Kidney epithelial cell (primary cell): ENCODE results near the gene TRPV5. TPM values are rescaled to one million over a fixed set of nuclear protein-coding genes. Genes with fewer than 3 reads are reported as not detected.

ENCODE experiments used
- DNase-seq: peaks from one replicate; pipeline ENCODE4 v3.0.0-alpha.2; 2010; ENCODE audit warnings: low read depth
- H3K27me3 ChIP-seq: 2 replicates; pipeline ENCODE4 v1.6.0; 2011; ENCODE audit warnings: low read length; ENCODE audit not compliant: control insufficient read depth, insufficient read depth
- H3K36me3 ChIP-seq: 2 replicates; pipeline ENCODE4 v1.5.1; 2011; ENCODE audit warnings: low read length; ENCODE audit not compliant: control insufficient read depth, insufficient read depth
- H3K4me3 ChIP-seq: 2 replicates; pipeline ENCODE4 v1.5.1; 2011; ENCODE audit warnings: low read depth, mild to moderate bottlenecking, control low read depth, low read length
- CTCF ChIP-seq: IDR thresholded peaks from 2 replicates; pipeline ENCODE4 v1.5.1; 2011; ENCODE audit warnings: mild to moderate bottlenecking, moderate library complexity, low read length, control low read depth, inconsistent platforms; ENCODE audit not compliant: insufficient read depth, poor library complexity, severe bottlenecking
- total RNA-seq: library from RNA; depleted of rRNA; stranded (reverse); fragments of >200 nt; gene quantifications from 2 replicates; pipeline ENCODE4 v1.2.3, GENCODE V29; 2015

The TRPV5 gene
- total RNA-seq, 1 donor from 2014 or later = not detected

GRCh38 chr7:142876991-142877910 is 56.3 kb downstream of the TRPV5 start:
- H3K36me3 ChIP-seq = no peaks in the 10 kb centered on the region
- no peak for DNase-seq
- no peak overlapping the region for H3K4me3 ChIP-seq
- H3K27me3 ChIP-seq = no peaks in the 10 kb centered on the region
- TF ChIP-seq CTCF = no peak

- Histone ChIP-seq H3K4me3 (no peak overlapping the region), H3K27me3 (no peaks in the 10 kb centered on the region), H3K36me3 (no peaks in the 10 kb centered on the region)
- no peak for DNase-seq
- TF ChIP-seq CTCF = no peak
Observed at GRCh38 chr7:142876236-142876960, 57.1 kb downstream of the TRPV5 start.

- Histone ChIP-seq H3K27me3 (no peaks in the 10 kb centered on the region), H3K4me3 (no peak overlapping the region), H3K36me3 (no peaks in the 10 kb centered on the region)
- DNase-seq = no peak
- no peak for TF ChIP-seq CTCF
Observed at GRCh38 chr7:142875456-142875855, 58.1 kb downstream of the TRPV5 start.

GRCh38 chr7:142874837-142875236 is 58.7 kb downstream of the TRPV5 start:
- H3K4me3 ChIP-seq = no peak overlapping the region
- DNase-seq = no peak
- TF ChIP-seq CTCF = no peak
- no peaks in the 10 kb centered on the region for H3K27me3 ChIP-seq
- no peaks in the 10 kb centered on the region for H3K36me3 ChIP-seq

GRCh38 chr7:142874409-142874808 is 59.1 kb downstream of the TRPV5 start:
- H3K4me3 ChIP-seq = no peak overlapping the region
- no peaks in the 10 kb centered on the region for H3K27me3 ChIP-seq
- no peaks in the 10 kb centered on the region for H3K36me3 ChIP-seq
- no peak for TF ChIP-seq CTCF
- no peak for DNase-seq
